Colon (tissue), 2 donors: Measurements from ENCODE around the gene ACOXL.

Experiments used
- FAIRE-seq: peaks from 2 replicates; lab custom pipeline; 2012; peaks lifted over from hg19 to GRCh38; lab: Jason Lieb, UNC
- donor health status: control.
- donor health status: control.

ACOXL gene

GRCh38 chr2:111140815-111141214 is 408.4 kb downstream of the ACOXL start:
- FAIRE-seq, result no peak

GRCh38 chr2:111142101-111142500 is 409.7 kb downstream of the ACOXL start:
- FAIRE-seq, result no peak

DNA sequence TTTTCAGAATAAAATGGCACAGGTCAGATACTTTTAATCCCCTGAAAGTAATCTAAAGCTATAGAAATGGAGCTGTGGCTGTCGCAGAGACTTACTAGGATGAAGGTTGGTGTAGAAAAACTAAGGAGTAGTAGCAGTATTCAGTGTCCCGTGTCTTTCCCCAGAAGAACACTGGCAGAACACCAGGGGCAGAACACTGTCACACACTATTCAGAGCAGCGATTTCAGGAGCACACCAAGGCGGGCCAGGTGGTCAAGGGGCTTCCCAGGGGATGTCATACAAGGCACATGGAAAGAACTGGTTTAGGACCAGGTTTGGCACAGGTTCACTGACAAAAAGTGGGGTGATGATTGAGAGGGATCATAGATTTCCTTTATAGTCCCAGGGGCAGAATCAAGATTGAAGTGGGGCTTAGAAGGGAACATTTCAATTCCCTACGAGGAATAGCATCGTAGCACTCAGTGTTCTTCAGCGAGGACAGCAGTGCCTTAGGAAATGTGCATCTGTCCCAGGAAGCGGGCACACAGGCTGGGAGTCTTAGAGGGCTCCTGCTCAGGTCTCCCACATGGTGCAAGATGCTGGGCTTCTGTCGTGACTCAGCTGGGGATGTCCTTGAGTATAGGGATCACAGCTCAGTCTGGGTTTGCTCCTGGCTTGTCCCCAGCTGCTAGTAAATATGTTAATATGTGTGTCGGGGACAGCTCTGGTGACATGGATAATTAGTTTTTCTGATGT is 410.9 kb downstream of the ACOXL start:
- no peak for FAIRE-seq

- no peak for FAIRE-seq
Observed at GRCh38 chr2:111143843-111144198, 411.4 kb downstream of the ACOXL start.

GRCh38 chr2:111145103-111145760 is 412.9 kb downstream of the ACOXL start:
- FAIRE-seq, result no peak

- no peak for FAIRE-seq
Observed at GRCh38 chr2:111145951-111146350, 413.6 kb downstream of the ACOXL start.

DNA sequence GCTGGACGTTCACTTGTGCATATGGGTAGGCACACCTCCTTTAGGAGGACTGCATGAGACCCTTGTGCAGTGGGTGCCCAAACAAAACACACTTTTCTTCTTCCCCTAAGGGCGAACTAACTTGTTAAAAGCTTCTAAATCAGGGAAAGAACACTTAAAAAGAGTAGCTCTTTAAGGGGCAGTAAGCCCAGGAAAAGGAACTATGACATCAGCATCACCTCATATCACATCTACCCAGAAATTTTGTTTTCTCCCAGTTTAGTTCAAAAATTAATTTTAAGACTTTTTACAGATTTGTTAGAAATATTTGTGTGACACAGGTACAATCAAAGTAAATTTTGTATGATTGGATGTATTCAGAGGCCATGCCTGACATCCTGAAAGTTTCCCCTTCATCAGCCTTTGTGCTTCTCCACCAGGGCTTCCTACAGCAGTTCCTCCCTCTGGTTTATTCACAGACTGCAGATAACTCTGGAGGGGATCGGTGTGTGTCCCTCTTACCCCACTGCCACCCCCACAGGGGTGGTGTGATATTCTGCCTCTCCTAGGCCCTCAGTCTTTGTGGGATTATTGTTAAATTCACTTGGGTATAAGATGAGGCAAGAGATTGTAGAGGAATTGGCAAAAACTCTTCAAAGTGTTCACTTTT is 416.0 kb downstream of the ACOXL start:
- no peak for FAIRE-seq

DNA sequence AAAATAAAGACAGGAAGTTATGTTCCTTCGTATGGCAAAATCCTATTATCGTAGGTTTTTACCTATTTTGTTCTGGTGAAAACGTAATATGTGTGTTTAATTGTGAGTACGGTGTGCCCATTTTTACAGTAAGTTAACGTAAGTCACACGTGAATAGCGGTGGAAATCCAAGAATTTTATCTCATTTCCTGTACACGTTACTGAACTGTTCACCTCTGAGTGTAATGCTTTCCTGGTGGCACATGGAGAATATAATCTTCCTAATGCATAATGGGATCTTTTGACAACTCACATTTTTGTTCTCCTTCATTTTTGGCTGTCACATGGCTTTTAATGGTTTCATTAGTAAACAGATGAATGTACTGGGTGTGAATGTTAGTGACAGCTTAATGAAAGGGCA is 416.6 kb downstream of the ACOXL start:
- no peak for FAIRE-seq

GRCh38 chr2:111149882-111150455 is 417.6 kb downstream of the ACOXL start:
- FAIRE-seq, result no peak

- FAIRE-seq, result no peak
Observed at GRCh38 chr2:111154758-111155157, 422.4 kb downstream of the ACOXL start.

DNA sequence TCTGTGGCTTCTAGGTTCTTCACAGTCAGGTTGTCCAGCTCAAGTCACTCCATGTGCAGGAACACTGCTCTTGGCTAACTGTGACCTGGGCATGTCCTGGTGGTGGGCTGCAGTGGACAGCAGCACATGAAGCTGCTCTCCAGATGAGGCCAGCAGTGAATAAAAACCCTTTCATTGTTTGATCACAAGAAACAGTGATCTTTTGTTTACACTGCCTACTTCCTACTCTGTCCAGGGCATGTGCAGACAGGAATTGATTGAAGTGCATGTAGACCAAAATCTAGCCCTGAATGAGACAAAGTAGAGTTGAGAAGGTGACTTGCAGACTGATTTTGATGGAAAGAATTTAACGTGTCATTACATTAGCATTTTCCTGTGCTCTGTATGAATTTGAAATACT is 423.2 kb downstream of the ACOXL start:
- FAIRE-seq, result no peak

GRCh38 chr2:111156529-111156928 is 424.2 kb downstream of the ACOXL start:
- no peak for FAIRE-seq

DNA sequence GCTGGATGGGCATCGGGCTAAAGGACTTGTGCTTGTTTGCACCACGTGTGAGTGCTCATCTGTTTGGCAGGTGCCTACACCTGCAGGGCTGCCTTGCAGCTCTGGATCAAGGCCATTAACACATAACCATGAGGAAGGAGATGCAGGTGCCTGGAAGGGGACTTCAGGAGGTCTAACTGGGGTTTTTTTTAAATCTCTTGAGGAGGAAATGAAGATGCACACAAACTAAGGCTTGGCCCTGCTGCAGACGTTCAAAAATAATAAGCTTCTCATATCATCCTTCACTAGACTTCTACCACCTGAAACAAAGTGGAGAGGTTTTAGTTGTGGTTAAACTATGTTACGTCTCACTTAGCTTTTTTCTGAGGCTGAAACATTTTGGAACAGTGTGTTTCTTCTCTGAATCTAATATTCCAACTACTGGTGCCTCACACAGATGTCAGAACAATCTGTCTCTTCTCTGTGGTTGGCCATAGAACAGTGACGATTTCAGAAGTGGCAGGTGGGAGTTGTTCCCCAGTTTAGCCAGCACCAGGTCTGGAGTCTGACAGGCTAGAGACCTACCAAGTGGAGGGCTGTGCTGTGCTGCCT is 424.8 kb downstream of the ACOXL start:
- no peak for FAIRE-seq

DNA sequence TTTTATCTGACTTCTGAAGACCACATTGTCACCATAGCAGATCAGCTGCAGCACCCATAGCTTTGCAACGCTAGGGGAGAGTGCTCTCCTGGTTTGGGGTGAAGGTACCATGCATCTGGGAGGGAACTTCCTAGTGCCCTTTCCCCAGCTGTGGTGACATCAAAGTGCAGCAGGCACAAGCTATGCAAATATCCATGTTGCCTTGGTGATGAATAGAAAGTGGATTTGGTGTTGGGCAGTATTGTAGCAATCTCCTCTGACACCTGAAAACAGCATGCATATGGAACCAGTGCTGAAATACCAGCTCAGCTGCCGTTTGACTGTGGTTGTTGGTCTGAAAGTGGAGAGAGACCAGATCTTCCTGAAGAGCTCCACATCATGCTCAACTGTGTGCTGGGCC is 425.4 kb downstream of the ACOXL start:
- no peak for FAIRE-seq

GRCh38 chr2:111159641-111160040 is 427.3 kb downstream of the ACOXL start:
- no peak for FAIRE-seq

GRCh38 chr2:111160758-111161157 is 428.4 kb downstream of the ACOXL start:
- no peak for FAIRE-seq

GRCh38 chr2:111161971-111162370 is 429.6 kb downstream of the ACOXL start:
- no peak for FAIRE-seq

DNA sequence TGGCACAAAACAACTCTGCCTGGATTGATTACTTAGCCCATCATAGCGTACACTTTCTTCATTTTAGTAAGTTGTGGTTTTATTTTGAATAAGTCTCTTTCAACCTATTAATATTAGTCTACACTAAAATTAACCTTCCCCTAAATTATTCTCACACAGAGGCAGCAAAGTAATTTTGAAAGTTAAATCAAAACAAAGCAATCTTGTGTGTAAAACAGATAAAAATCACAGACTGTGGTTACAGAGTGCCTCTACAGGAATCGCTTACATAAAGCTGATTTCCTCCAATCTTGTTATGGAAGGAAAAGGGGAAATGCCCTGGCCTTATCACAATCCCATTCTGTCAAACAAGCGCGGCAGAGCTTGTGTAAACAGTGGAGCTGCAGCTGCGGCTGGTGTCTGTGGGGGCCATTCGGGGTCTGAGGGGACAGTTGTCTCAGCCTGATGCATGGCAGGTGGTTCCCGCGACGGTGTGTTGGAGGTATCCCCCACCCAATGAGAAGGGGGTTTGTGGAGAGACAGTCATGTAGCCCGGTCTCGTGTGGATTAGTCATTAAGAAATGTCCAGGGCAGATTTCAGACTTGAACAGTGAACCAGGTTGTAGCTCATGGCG is 430.5 kb downstream of the ACOXL start:
- FAIRE-seq, result no peak

DNA sequence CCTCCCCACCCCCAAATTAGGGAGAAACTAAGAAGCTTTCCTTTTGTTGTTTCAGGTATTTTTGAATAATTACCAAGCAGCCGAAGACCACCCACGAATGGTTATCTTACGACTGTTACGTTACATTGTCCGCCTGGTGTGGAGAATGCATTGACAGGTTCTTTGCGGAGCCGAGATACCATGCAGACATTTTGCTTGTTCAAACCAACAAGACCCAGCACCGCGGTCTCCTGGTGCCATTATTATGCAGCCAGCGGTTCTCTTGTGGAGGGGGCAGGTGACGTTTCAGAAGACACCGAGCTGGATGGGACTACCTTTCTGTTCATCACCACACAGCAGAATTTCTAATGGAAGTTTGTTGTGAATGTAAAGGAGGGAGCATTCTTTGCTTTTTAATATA is 431.7 kb downstream of the ACOXL start:
- FAIRE-seq, result no peak

DNA sequence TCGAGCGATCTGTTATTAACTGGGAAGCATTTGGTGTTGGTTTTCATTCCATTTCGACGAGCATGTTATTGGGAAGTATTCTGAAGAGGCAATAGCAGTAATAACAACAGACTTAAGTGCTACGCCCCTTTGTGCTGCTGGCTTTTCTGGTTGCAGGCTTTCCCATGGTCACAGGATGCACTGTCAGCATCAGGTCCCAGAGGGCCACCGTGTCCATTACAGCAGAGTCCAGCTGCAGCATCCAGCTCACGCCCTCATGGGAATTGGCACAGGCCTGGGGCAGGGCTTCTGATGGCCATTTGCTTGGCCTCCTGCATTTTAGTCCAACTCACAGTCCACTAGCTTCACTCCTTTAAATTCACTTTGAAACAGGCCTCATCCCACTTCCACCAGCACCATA is 432.7 kb downstream of the ACOXL start:
- FAIRE-seq, result no peak

GRCh38 chr2:111166115-111166514 is 433.7 kb downstream of the ACOXL start:
- no peak for FAIRE-seq
